Activated naive CD4-positive, alpha-beta T cell treated with anti-CD3 and anti-CD28 coated beads, Interleukin-2, amount 50 U/mL, for 16 hours (primary cell): ENCODE results near the gene VGLL3.
"Not testable (repeated sequence)": the region's sequence is repeated elsewhere in the genome, so short reads cannot be mapped to it uniquely, and the experiment has no call there.

Source experiments
- DNase-seq: peaks from one replicate; pipeline ENCODE4 v3.0.0-alpha.2; 2020

Gene VGLL3, protein sequence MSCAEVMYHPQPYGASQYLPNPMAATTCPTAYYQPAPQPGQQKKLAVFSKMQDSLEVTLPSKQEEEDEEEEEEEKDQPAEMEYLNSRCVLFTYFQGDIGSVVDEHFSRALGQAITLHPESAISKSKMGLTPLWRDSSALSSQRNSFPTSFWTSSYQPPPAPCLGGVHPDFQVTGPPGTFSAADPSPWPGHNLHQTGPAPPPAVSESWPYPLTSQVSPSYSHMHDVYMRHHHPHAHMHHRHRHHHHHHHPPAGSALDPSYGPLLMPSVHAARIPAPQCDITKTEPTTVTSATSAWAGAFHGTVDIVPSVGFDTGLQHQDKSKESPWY

GRCh38 chr3:86990734-86991481 lies at the start of gene VGLL3:
VGLL3 (minus strand) TSS chr3:86991149; CDS start chr3:86990743, 406 bp downstream.
- DNase-seq: no peak

GRCh38 chr3:87037652-87038051 lies 46.7 kb upstream of the VGLL3 start:
- no peak for DNase-seq

DNA sequence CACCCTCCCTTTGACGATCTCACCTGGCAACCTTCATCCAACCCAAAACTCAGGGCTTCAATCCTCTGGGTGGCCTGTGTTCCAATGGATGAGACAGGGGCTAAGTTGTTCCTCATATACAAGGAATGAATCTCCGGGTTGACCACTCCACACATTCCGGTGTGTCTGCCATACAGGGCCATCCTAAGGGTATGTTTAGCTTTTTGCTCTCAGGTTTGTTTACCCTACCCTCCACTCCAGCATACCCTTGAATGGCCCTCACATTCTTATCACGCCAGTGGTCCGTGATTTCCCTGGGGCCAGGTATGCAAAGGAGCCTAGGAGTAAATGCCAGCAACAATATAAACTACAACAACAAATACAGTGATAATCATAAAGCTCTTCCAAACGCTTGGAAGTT lies 45.7 kb upstream of the VGLL3 start:
- DNase-seq: no peak

DNA sequence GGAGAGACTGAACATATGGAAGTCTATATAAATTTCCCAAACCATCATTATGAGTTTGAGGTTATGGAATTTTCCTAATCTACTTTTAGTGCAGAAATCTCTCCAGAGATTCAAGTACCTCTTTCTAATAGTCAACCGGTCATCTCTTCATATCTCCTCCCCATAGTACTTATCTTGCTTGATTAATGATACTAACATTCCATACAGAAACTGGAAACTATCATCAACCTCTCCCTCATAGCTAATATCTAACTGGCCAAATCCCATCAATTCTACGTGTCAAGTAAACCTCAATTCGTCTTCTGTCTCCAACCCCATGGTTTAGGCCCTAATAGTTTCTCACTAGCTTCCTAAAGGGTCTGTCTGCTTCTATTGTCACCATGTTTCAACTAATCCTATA lies 44.4 kb upstream of the VGLL3 start:
- DNase-seq: no peak

DNA sequence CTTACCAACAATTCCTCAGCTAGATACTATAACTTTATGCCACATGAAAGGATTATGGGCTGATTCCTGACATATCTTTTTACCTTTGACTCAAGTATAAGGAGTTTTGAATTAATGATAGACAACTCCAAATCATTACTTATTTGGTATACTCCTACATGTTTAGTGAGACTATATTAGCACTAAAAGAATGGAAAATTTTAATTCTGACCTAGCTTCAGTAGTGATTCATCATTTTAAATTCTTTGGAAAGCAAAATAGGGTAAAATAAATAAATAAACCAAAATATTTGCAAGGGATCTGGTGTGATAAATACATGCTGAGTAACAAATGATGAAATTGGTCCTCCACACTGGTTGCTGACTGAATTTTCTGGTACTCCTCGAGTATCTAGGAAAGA lies 42.3 kb upstream of the VGLL3 start:
- DNase-seq: no peak

GRCh38 chr3:87025661-87026645 lies 35.0 kb upstream of the VGLL3 start:
- DNase-seq: no peak

GRCh38 chr3:87017370-87017769 lies 26.4 kb upstream of the VGLL3 start:
- DNase-seq: not testable (repeated sequence)

- DNase-seq: no peak
These were observed 18.3 kb upstream of the VGLL3 start for GRCh38 chr3:87009271-87009670.

DNA sequence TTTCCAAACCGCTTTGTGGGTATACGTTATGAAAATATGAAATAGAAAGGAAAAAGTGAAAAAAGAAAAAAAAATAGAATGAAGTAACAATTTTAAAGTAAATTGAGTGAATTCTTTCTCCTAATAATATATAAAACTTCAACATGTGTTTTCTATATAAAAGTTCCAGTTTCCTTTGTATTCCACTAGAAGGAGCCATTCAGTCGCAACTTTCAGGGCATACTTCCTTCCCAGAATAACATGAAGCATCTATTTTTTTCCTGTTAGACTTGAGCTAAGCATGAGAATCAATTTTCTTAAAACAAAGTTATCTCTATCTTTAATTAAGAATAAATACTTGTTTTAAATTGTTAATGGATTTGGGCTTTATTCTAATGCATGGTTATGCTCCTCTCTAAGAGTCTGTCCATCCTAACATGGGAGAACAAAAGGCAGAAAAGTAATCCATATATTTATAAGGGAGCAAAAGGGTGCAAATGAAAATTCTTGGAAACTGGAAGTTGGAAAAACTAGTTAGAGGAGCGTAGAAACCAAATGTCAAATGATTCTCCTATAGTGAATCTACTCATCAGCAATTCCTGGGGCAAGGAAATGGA lies 16.0 kb upstream of the VGLL3 start:
- no peak for DNase-seq

DNA sequence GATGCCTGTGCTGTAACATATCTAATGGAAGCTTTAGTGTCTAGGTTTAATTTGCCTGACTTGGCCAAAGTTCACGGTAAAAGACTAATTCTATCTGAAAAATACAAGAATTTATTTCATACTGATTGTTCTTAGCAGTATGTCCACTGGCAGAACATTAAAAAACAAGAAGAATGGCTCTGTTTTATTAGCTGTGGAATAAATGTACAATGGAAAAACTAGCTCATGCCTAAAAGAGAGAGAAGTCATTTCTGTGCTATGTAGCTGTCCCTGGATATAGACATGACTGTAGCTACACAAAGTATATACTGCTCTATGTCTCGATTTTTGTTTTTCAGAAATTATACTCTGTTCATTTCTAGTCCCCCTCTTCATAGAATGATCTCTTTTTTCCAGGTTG lies 13.9 kb upstream of the VGLL3 start:
- no peak for DNase-seq

GRCh38 chr3:87002346-87002745 lies 11.4 kb upstream of the VGLL3 start:
- no peak for DNase-seq

- no peak for DNase-seq
These were observed 10.6 kb upstream of the VGLL3 start for GRCh38 chr3:87001473-87002098.

GRCh38 chr3:87000940-87001339 lies 10.0 kb upstream of the VGLL3 start:
- DNase-seq: no peak

DNA sequence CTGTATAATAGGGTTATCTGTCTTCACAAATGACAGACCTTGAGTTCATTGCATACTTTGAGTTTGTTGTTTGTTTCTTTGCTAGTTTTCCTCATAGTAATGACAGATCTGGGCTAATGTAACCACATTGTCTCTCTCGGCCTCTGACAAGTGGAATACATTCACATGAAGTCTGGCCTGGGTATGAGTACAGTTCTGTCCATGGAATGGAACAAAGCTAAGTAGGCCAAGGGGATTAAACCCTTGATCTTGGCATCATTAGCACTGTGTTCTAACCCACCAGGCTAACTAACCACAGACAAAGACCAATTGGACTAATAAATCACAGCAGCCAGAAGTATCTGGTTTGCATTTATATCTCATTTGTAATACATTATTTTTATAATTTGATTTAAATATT lies 7.6 kb upstream of the VGLL3 start:
- DNase-seq: no peak

GRCh38 chr3:86996261-86996955 lies 5.5 kb upstream of the VGLL3 start:
- DNase-seq: no peak

- no peak for DNase-seq
These were observed 4.6 kb upstream of the VGLL3 start for GRCh38 chr3:86995537-86995936.

DNA sequence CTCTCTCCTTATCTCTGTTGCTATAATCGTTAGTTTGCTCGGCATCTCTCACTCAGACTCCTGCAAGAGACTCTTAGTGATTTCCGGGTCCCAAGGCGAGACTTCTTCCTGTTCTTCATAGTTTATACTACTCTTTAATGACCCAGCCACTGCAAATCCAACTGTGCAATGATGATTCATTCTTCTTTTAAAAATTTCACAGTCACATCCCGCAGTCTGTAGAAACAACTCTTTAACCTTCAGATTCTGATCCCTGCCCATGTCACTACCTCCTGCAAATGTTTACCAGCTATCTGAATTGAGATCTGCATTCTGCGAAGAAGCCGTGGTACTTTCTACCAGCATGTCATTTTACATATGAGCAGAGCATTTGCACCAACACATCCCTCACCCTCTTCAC lies 2.8 kb upstream of the VGLL3 start:
- no peak for DNase-seq

GRCh38 chr3:86991840-86992435 lies 989 bp upstream of the VGLL3 start:
- DNase-seq: no peak

GRCh38 chr3:86991482-86991815 lies 500 bp upstream of the VGLL3 start:
- no peak for DNase-seq

- no peak for DNase-seq
These were observed 776 bp downstream of the VGLL3 start for GRCh38 chr3:86990012-86990733.

GRCh38 chr3:86989611-86990010 lies 1.3 kb downstream of the VGLL3 start:
- no peak for DNase-seq
